Body of pancreas (tissue), 4 donors: Measurements from ENCODE around the gene RPTOR. TPM values are rescaled to one million over a fixed set of nuclear protein-coding genes. Genes with fewer than 3 reads are reported as not detected.

Experiments
- ATAC-seq: fragments of 150-250 bp; one replicate; pipeline ENCODE4 v1.9.1; 2016
- DNase-seq, 4 donors: peaks; one replicate each; pipeline ENCODE4 v3.0.0-alpha.2; 2019
- H3K27ac ChIP-seq, 4 donors: fragments of 200-600 bp; sonication (generic); 1 replicate in 3 of 4; 2 replicates in 1 of 4; pipeline versions ENCODE4 v1.5.1 to v1.6.1; 2016 to 2019; ENCODE audit warnings: mild to moderate bottlenecking in 1 of 4, mixed read lengths in 1 of 4, moderate library complexity in 1 of 4
- H3K27me3 ChIP-seq, 2 donors: fragments of 200-600 bp; sonication (generic); one replicate each; pipeline ENCODE4 v1.6.0; 2016; ENCODE audit warnings: mild to moderate bottlenecking in 1 of 2
- H3K36me3 ChIP-seq, 2 donors: fragments of 200-600 bp; sonication (generic); replicated peaks in 1 of 2; 2 replicates each; pipeline ENCODE4 v1.5.1; 2016; ENCODE audit warnings: low read depth in 2 of 2; ENCODE audit not compliant: insufficient read depth in 1 of 2
- H3K4me1 ChIP-seq: fragments of 200-600 bp; sonication (generic); one replicate; pipeline ENCODE4 v1.6.0; 2016
- H3K4me3 ChIP-seq, 2 donors: fragments of 200-600 bp; sonication (generic); 1 replicate in 1 of 2; 2 replicates in 1 of 2; pipeline ENCODE4 v1.5.1; 2016 to 2019
- H3K9me3 ChIP-seq, 3 donors: fragments of 200-600 bp; sonication (generic); 1 replicate in 2 of 3; 2 replicates in 1 of 3; pipeline ENCODE4 v1.5.1; 2016
- CTCF ChIP-seq, 7 experiments: fragments of 450-650 bp in 4 of 7; fragments of 200-600 bp in 3 of 7; sonication (generic) in 3 of 7; IDR thresholded peaks; one replicate each; pipeline ENCODE4 v1.5.1; 2016 to 2019; ENCODE audit warnings: antibody characterized with exemption in 7 of 7
- POLR2A ChIP-seq, 3 donors: fragments of 450-650 bp; IDR thresholded peaks; one replicate each; pipeline ENCODE4 v1.6.1; 2016; ENCODE audit warnings: antibody characterized with exemption in 3 of 3, mild to moderate bottlenecking in 2 of 3
- WGBS, 2 donors: methylation state at CpG; one replicate each; pipeline ENCODE4 v1.1.5; 2017; 5-methylcytosine and 5-hydroxymethylcytosine counted together
- intact Hi-C: fragments of 100-400 bp; cut with DNase I; formaldehyde crosslinking; loops from one replicate; pipeline ENCODE4 v1.15.1; 2023
- total RNA-seq, 2 donors: library from RNA; depleted of rRNA; stranded (reverse); fragments of >200 nt; gene quantifications; one replicate each; pipeline ENCODE4 v1.1.0, GENCODE V29; 2016

RPTOR gene
- total RNA-seq, 2 donors from 2014 or later = 22.3 to 34.3 TPM

GRCh38 chr17:81009136-81009535, 464.5 kb downstream of the RPTOR start:
- WGBS, 2 donors = 81 to 92% methylated on average over 14 of the region's 14 CpGs
- TF ChIP-seq CTCF (IDR thresholded peaks at IDR 0.05) (no peak), POLR2A (IDR thresholded peaks at IDR 0.05) (no peak)

GRCh38 chr17:81010935-81011334, 466.3 kb downstream of the RPTOR start:
- no peaks in the 10 kb centered on the region for H3K27me3 ChIP-seq
- TF ChIP-seq POLR2A (IDR thresholded peaks at IDR 0.05) (no peak), CTCF (IDR thresholded peaks at IDR 0.05) (no peak)
- no peak overlapping the region for H3K27ac ChIP-seq
- intact Hi-C loops = no loop called here
- H3K9me3 ChIP-seq = no peaks in the 10 kb centered on the region
- WGBS, 2 donors = 45 to 63% methylated on average over 2 of the region's 2 CpGs
- ATAC-seq (no peak), DNase-seq (no peak)
- H3K4me3 ChIP-seq = no peak overlapping the region
- no peaks in the 10 kb centered on the region for H3K36me3 ChIP-seq
- no peaks in the 10 kb centered on the region for H3K4me1 ChIP-seq

More at GRCh38 chr17:81009136-81009535, 464.5 kb downstream of the RPTOR start:
- no peak overlapping the region for H3K4me3 ChIP-seq
- intact Hi-C loops = no loop called here
- H3K27ac ChIP-seq = no peak overlapping the region
- H3K9me3 ChIP-seq = no peaks in the 10 kb centered on the region
- ATAC-seq = no peak
- no peak for DNase-seq
- no peaks in the 10 kb centered on the region for H3K4me1 ChIP-seq
- no peaks in the 10 kb centered on the region for H3K36me3 ChIP-seq
- H3K27me3 ChIP-seq = no peaks in the 10 kb centered on the region

GRCh38 chr17:81011951-81012350, 467.3 kb downstream of the RPTOR start:
- no peaks in the 10 kb centered on the region for H3K4me1 ChIP-seq

GRCh38 chr17:81012574-81013447, 468.2 kb downstream of the RPTOR start:
- intact Hi-C loops = no loop called here
- no peaks in the 10 kb centered on the region for H3K36me3 ChIP-seq
- no peak for TF ChIP-seq CTCF (IDR thresholded peaks at IDR 0.05)
- no peak for TF ChIP-seq POLR2A (IDR thresholded peaks at IDR 0.05)
- DNase-seq (no peak), ATAC-seq (no peak)
- no peak overlapping the region for H3K4me3 ChIP-seq
- H3K4me1 ChIP-seq = no peaks in the 10 kb centered on the region
- WGBS, 2 donors = 90% methylated on average over 7 to 13 of the region's 13 CpGs
- H3K27me3 ChIP-seq = no peaks in the 10 kb centered on the region
- H3K9me3 ChIP-seq = no peaks in the 10 kb centered on the region
- H3K27ac ChIP-seq = no peak overlapping the region

More at GRCh38 chr17:81011951-81012350, 467.3 kb downstream of the RPTOR start:
- Histone ChIP-seq H3K27ac (no peak overlapping the region), H3K36me3 (no peaks in the 10 kb centered on the region), H3K9me3 (no peaks in the 10 kb centered on the region), H3K4me3 (no peak overlapping the region), H3K27me3 (no peaks in the 10 kb centered on the region)
- TF ChIP-seq POLR2A (IDR thresholded peaks at IDR 0.05) (no peak), CTCF (IDR thresholded peaks at IDR 0.05) (no peak)
- intact Hi-C loops = no loop called here
- 70 to 80% methylated on average over 3 of the region's 3 CpGs for WGBS, 2 donors
- no peak for DNase-seq
- no peak for ATAC-seq

GRCh38 chr17:81013642-81014041, 469.0 kb downstream of the RPTOR start:
- ATAC-seq = no peak
- 86 to 87% methylated on average over 6 of the region's 6 CpGs for WGBS, 2 donors
- Histone ChIP-seq H3K36me3 (no peaks in the 10 kb centered on the region), H3K4me1 (no peaks in the 10 kb centered on the region), H3K9me3 (no peaks in the 10 kb centered on the region), H3K4me3 (no peak overlapping the region), H3K27ac (no peak overlapping the region), H3K27me3 (no peaks in the 10 kb centered on the region)
- no peak for DNase-seq
- intact Hi-C loops = no loop called here
- TF ChIP-seq CTCF (IDR thresholded peaks at IDR 0.05) (no peak), POLR2A (IDR thresholded peaks at IDR 0.05) (no peak)
